ENCODE results near the gene USO1. TPM values are rescaled to one million over a fixed set of nuclear protein-coding genes. Genes with fewer than 3 reads are reported as not detected.

Gene USO1
- total and polyA plus RNA-seq, 9 of the 15 experiments (the other 6 are each of a cell fraction or from before 2014, with no cell fraction given): 19.3 to 97.8 (median 48.5) TPM

DNA sequence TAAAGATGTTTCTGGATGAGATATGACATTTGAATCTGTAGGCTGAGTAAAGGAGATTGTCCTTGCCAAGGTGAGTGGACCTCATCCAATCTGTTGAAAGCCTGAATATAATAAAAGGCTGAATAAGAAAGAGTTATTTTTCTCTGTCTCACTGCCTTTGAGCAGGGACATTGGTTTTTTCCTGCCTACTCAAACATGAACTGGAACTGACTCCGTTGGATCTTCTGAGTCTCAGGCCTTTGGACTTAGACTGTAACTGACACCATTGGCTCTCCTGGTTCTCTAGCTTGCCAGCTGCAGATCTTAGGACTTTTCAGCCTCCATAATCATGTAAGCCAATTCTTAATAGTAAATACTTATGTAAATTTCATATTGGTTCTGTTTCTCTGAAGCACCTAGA, 134.3 kb downstream of the USO1 start:
- Histone ChIP-seq H3K9me3 (replicated peaks; ENCODE audit: control insufficient read depth, insufficient read depth, low read depth, low read length) (no peaks in the 10 kb centered on the region), H3K9ac (ENCODE audit: insufficient read depth in 1 of 2, low read depth in 2 of 2, low read length in 2 of 2) (no peak overlapping the region), H3K9me1 (ENCODE audit: control insufficient read depth, insufficient read depth, low read length) (no peaks in the 10 kb centered on the region), H4K20me1 (replicated peaks; ENCODE audit: control insufficient read depth, insufficient read depth, low read length) (no peaks in the 10 kb centered on the region), H3K4me3 (no peak overlapping the region), H3K4me2 (ENCODE audit: insufficient read depth, low read length) (no peak overlapping the region), H3K27ac (ENCODE audit: extremely low read depth, low read depth, low read length) (no peak overlapping the region), H3K27me3 (ENCODE audit: control insufficient read depth in 2 of 2, insufficient read depth in 2 of 2, low read length in 2 of 2) (peaks cover 10 to 24% of the 10 kb centered on the region in 2 experiments; a peak in 4 of 5 replicates), H2AFZ (ENCODE audit: low read depth, low read length) (no peak overlapping the region), H3K4me1 (replicated peaks in 1 of 2; ENCODE audit: control insufficient read depth in 2 of 2, insufficient read depth in 2 of 2, low read length in 2 of 2) (no peaks in the 10 kb centered on the region), H3K79me2 (ENCODE audit: control insufficient read depth, insufficient read depth, low read length) (no peaks in the 10 kb centered on the region), H3K36me3 (ENCODE audit: control insufficient read depth, insufficient read depth, low read length) (no peaks in the 10 kb centered on the region)
- ATAC-seq: no peak
- in situ Hi-C loops (cut with MboI) (no loop called here), intact Hi-C loops (cut with micrococcal nuclease) (no loop called here)
- DNase-seq (ENCODE audit: extremely low read depth in 1 of 4, low spot score in 3 of 4): no peak
- CTCF ChIA-PET (ENCODE audit: low intra/inter-chr PET ratio): no interaction called here
- 0% methylated on average over 1 of the region's 1 CpG for WGBS (ENCODE audit: insufficient coverage, low coverage, missing lambda C conversion rate)
- TF ChIP-seq ZNF586 (CRISPR knock-in tag; conservative IDR thresholded peaks at IDR 0.05) (no peak), TSC22D4 (tag; IDR thresholded peaks at IDR 0.05) (no peak), LEF1 (IDR thresholded peaks at IDR 0.05) (no peak), ATF7 (IDR thresholded peaks at IDR 0.05) (no peak), RBM22 (IDR thresholded peaks at IDR 0.05; ENCODE audit: low read depth, low read length, poor library complexity, severe bottlenecking) (no peak), MED1 (CRISPR knock-in tag; IDR thresholded peaks at IDR 0.05; ENCODE audit: borderline replicate concordance) (no peak), HDAC1 (IDR thresholded peaks at IDR 0.05) (no peak), ESRRB (CRISPR knock-in tag; IDR thresholded peaks at IDR 0.05; ENCODE audit: borderline replicate concordance) (no peak), CEBPG (CRISPR knock-in tag; IDR thresholded peaks at IDR 0.05) (no peak), CEBPG (tag; conservative IDR thresholded peaks at IDR 0.05 in 1 of 2, IDR thresholded peaks at IDR 0.05 in 1 of 2) (no peak), MTF1 (CRISPR knock-in tag; IDR thresholded peaks at IDR 0.05; ENCODE audit: borderline replicate concordance) (no peak), ZNF699 (CRISPR knock-in tag; IDR thresholded peaks at IDR 0.05; ENCODE audit: insufficient replicate concordance) (no peak), SAFB2 (IDR thresholded peaks at IDR 0.05; ENCODE audit: borderline replicate concordance, low read depth, low read length, severe bottlenecking) (no peak)
- TF ChIP-seq, protein P1, sequence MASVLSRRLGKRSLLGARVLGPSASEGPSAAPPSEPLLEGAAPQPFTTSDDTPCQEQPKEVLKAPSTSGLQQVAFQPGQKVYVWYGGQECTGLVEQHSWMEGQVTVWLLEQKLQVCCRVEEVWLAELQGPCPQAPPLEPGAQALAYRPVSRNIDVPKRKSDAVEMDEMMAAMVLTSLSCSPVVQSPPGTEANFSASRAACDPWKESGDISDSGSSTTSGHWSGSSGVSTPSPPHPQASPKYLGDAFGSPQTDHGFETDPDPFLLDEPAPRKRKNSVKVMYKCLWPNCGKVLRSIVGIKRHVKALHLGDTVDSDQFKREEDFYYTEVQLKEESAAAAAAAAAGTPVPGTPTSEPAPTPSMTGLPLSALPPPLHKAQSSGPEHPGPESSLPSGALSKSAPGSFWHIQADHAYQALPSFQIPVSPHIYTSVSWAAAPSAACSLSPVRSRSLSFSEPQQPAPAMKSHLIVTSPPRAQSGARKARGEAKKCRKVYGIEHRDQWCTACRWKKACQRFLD (CRISPR knock-in tag; IDR thresholded peaks at IDR 0.05): no peak
- TF ChIP-seq, protein P2, sequence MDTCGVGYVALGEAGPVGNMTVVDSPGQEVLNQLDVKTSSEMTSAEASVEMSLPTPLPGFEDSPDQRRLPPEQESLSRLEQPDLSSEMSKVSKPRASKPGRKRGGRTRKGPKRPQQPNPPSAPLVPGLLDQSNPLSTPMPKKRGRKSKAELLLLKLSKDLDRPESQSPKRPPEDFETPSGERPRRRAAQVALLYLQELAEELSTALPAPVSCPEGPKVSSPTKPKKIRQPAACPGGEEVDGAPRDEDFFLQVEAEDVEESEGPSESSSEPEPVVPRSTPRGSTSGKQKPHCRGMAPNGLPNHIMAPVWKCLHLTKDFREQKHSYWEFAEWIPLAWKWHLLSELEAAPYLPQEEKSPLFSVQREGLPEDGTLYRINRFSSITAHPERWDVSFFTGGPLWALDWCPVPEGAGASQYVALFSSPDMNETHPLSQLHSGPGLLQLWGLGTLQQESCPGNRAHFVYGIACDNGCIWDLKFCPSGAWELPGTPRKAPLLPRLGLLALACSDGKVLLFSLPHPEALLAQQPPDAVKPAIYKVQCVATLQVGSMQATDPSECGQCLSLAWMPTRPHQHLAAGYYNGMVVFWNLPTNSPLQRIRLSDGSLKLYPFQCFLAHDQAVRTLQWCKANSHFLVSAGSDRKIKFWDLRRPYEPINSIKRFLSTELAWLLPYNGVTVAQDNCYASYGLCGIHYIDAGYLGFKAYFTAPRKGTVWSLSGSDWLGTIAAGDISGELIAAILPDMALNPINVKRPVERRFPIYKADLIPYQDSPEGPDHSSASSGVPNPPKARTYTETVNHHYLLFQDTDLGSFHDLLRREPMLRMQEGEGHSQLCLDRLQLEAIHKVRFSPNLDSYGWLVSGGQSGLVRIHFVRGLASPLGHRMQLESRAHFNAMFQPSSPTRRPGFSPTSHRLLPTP (IDR thresholded peaks at IDR 0.05; ENCODE audit: borderline replicate concordance, extremely low read depth, insufficient read length): no peak
- TF ChIP-seq, protein P3, sequence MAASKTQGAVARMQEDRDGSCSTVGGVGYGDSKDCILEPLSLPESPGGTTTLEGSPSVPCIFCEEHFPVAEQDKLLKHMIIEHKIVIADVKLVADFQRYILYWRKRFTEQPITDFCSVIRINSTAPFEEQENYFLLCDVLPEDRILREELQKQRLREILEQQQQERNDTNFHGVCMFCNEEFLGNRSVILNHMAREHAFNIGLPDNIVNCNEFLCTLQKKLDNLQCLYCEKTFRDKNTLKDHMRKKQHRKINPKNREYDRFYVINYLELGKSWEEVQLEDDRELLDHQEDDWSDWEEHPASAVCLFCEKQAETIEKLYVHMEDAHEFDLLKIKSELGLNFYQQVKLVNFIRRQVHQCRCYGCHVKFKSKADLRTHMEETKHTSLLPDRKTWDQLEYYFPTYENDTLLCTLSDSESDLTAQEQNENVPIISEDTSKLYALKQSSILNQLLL (CRISPR knock-in tag; IDR thresholded peaks at IDR 0.05; ENCODE audit: borderline replicate concordance): no peak
- POLR2A ChIA-PET: no interaction called here
- FAIRE-seq: no peak
- BruUV-seq (replicated peaks): no TSS peak
